K562 (cell line): ENCODE measurements around the gene SESN2. TPM values are rescaled to one million over a fixed set of nuclear protein-coding genes. Genes with fewer than 3 reads are reported as not detected.
A peak's percentile ranks its signal among the peaks of the same experiment; 100 is the strongest.

Experiments used
- ASH1L ChIP-seq: fragments of 450-650 bp; IDR thresholded peaks from 2 replicates; pipeline ENCODE4 v1.6.1; 2018; ENCODE audit warnings: borderline replicate concordance, mild to moderate bottlenecking, low read depth; ENCODE audit not compliant: partially characterized antibody
- CBX5 ChIP-seq: IDR thresholded peaks from 2 replicates; pipeline ENCODE4 v1.6.1; 2014; ENCODE audit warnings: low read depth, borderline replicate concordance
- FOXP4 ChIP-seq: sonication (generic); formaldehyde crosslinking; IDR thresholded peaks from 2 replicates; pipeline ENCODE4 v1.8.0; 2022; ENCODE audit warnings: mild to moderate bottlenecking, missing genetic modification reagents, borderline replicate concordance
- HDAC3 ChIP-seq: fragments of 450-650 bp; IDR thresholded peaks from 2 replicates; pipeline ENCODE4 v1.6.1; 2018; ENCODE audit warnings: borderline replicate concordance, mild to moderate bottlenecking, moderate library complexity; ENCODE audit not compliant: partially characterized antibody
- KDM1A ChIP-seq, 2 experiments: fragments of 450-650 bp; IDR thresholded peaks; 2 replicates each; pipeline ENCODE4 v1.6.1; 2016; ENCODE audit warnings: mild to moderate bottlenecking in 2 of 2
- LEF1 ChIP-seq: fragments of 450-650 bp; IDR thresholded peaks from 2 replicates; pipeline ENCODE4 v1.6.1; 2016; ENCODE audit warnings: mild to moderate bottlenecking
- MAFG ChIP-seq: fragments of 450-650 bp; conservative IDR thresholded peaks from 2 replicates; pipeline ENCODE4 v1.6.1; 2016; ENCODE audit warnings: missing genetic modification characterization, missing compliant biosample characterization
- MTA3 ChIP-seq: fragments of 450-650 bp; formaldehyde crosslinking; IDR thresholded peaks from 2 replicates; pipeline ENCODE4 v1.6.1; 2017; ENCODE audit warnings: mild to moderate bottlenecking, borderline replicate concordance
- NFE2 ChIP-seq: IDR thresholded peaks from 2 replicates; pipeline ENCODE4 v1.6.1; 2014; ENCODE audit warnings: antibody characterized with exemption, low read depth
- NR4A1 ChIP-seq, 2 experiments: fragments of 250-450 bp in 1 of 2; fragments of 450-650 bp in 1 of 2; sonication (Bioruptor Pico) in 1 of 2; IDR thresholded peaks; 2 replicates each; pipeline versions ENCODE4 v1.4.0 to v1.6.1; 2016 to 2020; ENCODE audit warnings: mild to moderate bottlenecking in 2 of 2, missing compliant biosample characterization in 1 of 2, missing genetic modification characterization in 1 of 2, moderate library complexity in 1 of 2
- ZBTB43 ChIP-seq: sonication (generic); formaldehyde crosslinking; IDR thresholded peaks from 2 replicates; pipeline ENCODE4 v1.8.0; 2023; ENCODE audit warnings: mild to moderate bottlenecking, missing genetic modification reagents
- ZNF316 ChIP-seq: fragments of 450-650 bp; IDR thresholded peaks from 2 replicates; pipeline ENCODE4 v1.6.1; 2016
- ZNF592 ChIP-seq: fragments of 450-650 bp; IDR thresholded peaks from 2 replicates; pipeline ENCODE4 v1.6.1; 2017; ENCODE audit warnings: antibody characterized with exemption, mild to moderate bottlenecking
- polyA plus RNA-seq, 8 experiments: library from polyadenylated mRNA; depleted of rRNA in 4 of 8; stranded (reverse) in 5 of 8; unstranded in 3 of 8; fragments of >200 nt; fragmentation: Nextera tagmentation in 2 of 8; fragmentation: Illumina TruSeq in 1 of 8; extraction: Ambion mirVana in 2 of 8; extraction: Trizol in 1 of 8; gene quantifications; 2 replicates each; pipeline versions ENCODE4 v1.2.1 to v1.2.3, GENCODE V29; 2011 to 2014; ENCODE audit warnings: inconsistent platforms in 1 of 8, missing spikeins in 1 of 8
- total RNA-seq, 7 experiments: library from RNA; depleted of rRNA in 6 of 7; stranded (reverse); fragments of >200 nt in 6 of 7; fragmentation: Illumina TruSeq in 2 of 7; extraction: Trizol in 2 of 7; gene quantifications; 2 replicates each; pipeline versions ENCODE4 v1.2.1 to v1.2.3, GENCODE V29; 2011 to 2021; ENCODE audit warnings: low replicate concordance in 1 of 7
- TF ChIP-seq, protein P1 (sequence below), 2 experiments: fragments of 150-350 bp in 1 of 2; IDR thresholded peaks; 2 replicates each; pipeline ENCODE4 v1.6.1; 2012 to 2016; ENCODE audit warnings: low read depth in 2 of 2, low read length in 2 of 2, mild to moderate bottlenecking in 1 of 2, moderate library complexity in 1 of 2
- TF ChIP-seq, protein P2 (sequence below): sonication (generic); formaldehyde crosslinking; IDR thresholded peaks from 2 replicates; pipeline ENCODE4 v1.8.0; 2022; ENCODE audit warnings: missing genetic modification reagents, mild to moderate bottlenecking, borderline replicate concordance

Gene SESN2
- total and polyA plus RNA-seq, 9 of the 15 experiments (the other 6 are each of a cell fraction or from before 2014, with no cell fraction given), result 3.7 to 71.3 (median 16.8) TPM

- TF ChIP-seq ZBTB43 (CRISPR knock-in tag) (0 out of 2 replicates have a peak, but pooled peaks have one; percentile 30), CBX5 (no peak), ASH1L (no peak), KDM1A (IDR thresholded peaks at IDR 0.05) (peak; percentile 70 to 77; a peak in 3 of 4 replicates), NR4A1 (CRISPR knock-in tag; IDR thresholded peaks at IDR 0.05) (no peak), NR4A1 (tag; IDR thresholded peaks at IDR 0.05) (peak; percentile 58; the same call in 1 of the 2 replicates), HDAC3 (peak; percentile 47), NFE2 (peak; percentile 51), ZNF592 (0 out of 2 replicates have a peak, but pooled peaks have one; percentile 74), MAFG (peak; percentile 98), FOXP4 (CRISPR knock-in tag) (peak; percentile 51; the same call in 1 of the 2 replicates), ZNF316 (peak; percentile 100), LEF1 (peak; percentile 88; the same call in 1 of the 2 replicates), MTA3 (peak; percentile 73; the same call in 1 of the 2 replicates)
- TF ChIP-seq, protein P1, sequence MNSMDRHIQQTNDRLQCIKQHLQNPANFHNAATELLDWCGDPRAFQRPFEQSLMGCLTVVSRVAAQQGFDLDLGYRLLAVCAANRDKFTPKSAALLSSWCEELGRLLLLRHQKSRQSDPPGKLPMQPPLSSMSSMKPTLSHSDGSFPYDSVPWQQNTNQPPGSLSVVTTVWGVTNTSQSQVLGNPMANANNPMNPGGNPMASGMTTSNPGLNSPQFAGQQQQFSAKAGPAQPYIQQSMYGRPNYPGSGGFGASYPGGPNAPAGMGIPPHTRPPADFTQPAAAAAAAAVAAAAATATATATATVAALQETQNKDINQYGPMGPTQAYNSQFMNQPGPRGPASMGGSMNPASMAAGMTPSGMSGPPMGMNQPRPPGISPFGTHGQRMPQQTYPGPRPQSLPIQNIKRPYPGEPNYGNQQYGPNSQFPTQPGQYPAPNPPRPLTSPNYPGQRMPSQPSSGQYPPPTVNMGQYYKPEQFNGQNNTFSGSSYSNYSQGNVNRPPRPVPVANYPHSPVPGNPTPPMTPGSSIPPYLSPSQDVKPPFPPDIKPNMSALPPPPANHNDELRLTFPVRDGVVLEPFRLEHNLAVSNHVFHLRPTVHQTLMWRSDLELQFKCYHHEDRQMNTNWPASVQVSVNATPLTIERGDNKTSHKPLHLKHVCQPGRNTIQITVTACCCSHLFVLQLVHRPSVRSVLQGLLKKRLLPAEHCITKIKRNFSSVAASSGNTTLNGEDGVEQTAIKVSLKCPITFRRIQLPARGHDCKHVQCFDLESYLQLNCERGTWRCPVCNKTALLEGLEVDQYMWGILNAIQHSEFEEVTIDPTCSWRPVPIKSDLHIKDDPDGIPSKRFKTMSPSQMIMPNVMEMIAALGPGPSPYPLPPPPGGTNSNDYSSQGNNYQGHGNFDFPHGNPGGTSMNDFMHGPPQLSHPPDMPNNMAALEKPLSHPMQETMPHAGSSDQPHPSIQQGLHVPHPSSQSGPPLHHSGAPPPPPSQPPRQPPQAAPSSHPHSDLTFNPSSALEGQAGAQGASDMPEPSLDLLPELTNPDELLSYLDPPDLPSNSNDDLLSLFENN (IDR thresholded peaks at IDR 0.05; ENCODE audit: low read depth in 2 of 2, low read length in 2 of 2), result peak in 1 of 2 experiments; percentile 67; a peak in 1 of 4 replicates
- TF ChIP-seq, protein P2, sequence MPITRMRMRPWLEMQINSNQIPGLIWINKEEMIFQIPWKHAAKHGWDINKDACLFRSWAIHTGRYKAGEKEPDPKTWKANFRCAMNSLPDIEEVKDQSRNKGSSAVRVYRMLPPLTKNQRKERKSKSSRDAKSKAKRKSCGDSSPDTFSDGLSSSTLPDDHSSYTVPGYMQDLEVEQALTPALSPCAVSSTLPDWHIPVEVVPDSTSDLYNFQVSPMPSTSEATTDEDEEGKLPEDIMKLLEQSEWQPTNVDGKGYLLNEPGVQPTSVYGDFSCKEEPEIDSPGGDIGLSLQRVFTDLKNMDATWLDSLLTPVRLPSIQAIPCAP, result no peak
Observed at GRCh38 chr1:28266920-28267322, 7.6 kb downstream of the SESN2 start (continued).
